Ureter (tissue), 1 donor: ENCODE data around the gene NTM. TPM values are rescaled to one million over a fixed set of nuclear protein-coding genes. Genes with fewer than 3 reads are reported as not detected.
"Not testable (repeated sequence)": the region's sequence is repeated elsewhere in the genome, so short reads cannot be mapped to it uniquely, and the experiment has no call there.

ENCODE experiments used
- DNase-seq: peaks from one replicate; pipeline ENCODE4 v3.0.0-alpha.2; 2020; ENCODE audit warnings: low spot score
- total RNA-seq: library from RNA; stranded (reverse); gene quantifications from one replicate; pipeline ENCODE4 v1.2.4, GENCODE V29; 2023
- donor health status: DM: yes; HTN: yes; CAD: no.

The NTM gene
- total RNA-seq, 1 donor from 2014 or later = 9.9 TPM

DNA sequence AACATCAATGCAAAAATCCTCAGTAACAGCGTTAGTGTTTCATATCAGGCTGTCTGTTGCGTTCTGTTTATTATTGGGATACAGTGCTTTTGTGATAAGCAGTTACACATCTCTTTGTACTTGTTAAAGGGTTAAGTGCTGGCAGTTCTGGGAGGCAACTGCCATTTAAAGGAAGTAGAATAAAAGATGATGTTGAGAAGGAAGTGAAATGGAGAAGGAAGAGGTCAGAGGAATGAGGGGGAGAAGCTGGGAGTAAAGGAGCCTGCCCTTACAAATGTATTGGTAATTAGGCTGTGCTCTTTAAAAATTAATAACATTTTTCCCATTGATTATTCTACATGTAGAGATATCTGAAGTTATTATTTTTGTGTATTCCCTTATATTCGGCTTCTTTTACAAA lies 674.7 kb downstream of the NTM start:
- DNase-seq = no peak

DNA sequence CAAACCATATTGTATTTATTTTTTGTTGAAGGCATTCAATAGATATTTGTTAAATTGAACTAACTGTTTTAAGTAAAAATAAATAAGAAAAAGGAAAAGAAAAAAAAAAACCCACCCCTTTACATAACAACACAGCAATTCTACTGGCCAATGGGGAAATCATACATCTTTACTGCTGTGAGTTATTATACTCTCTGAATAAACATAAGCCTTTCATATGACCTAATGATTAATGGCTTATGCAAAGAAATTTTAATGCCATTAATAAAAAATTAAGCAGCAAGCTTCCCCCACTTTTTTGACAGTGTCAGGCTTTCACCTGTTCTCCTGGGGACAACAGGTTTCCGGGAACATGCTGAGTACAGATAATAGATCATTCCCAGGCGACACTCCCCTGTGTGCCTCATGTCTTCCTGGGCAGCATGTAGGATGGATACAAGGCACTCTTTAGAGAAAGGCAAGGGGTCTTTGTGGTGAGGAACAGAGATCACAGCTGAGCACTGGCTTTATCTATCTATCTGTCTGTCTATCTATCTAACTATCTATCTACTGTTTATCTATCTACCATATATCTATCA lies 676.0 kb downstream of the NTM start:
- no peak for DNase-seq

GRCh38 chr11:132047167-132047566 lies 676.8 kb downstream of the NTM start:
- no peak for DNase-seq

- no peak for DNase-seq
These were observed 677.6 kb downstream of the NTM start for GRCh38 chr11:132048040-132048439.

GRCh38 chr11:132049205-132049604 lies 678.8 kb downstream of the NTM start:
- DNase-seq = no peak

DNA sequence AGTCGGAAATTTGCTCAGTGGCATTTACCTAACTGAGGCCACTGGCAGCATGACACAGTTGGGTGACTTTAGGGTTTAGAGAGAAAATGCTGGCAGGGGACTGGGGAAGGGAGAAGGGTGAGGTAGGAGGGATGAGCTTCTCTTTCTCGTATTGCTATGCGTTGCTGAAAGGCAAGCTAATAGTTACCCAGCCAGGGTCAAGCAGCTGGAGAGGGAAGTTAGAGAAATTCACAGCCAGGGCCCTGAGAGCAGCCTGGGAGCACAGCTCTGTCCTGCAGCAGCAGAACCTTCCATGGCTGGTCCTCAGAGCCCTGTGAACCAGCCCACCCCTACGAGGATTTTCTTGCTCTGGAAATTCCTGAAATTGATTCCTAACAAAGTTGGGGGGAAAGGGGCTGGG lies 679.6 kb downstream of the NTM start:
- DNase-seq = no peak

DNA sequence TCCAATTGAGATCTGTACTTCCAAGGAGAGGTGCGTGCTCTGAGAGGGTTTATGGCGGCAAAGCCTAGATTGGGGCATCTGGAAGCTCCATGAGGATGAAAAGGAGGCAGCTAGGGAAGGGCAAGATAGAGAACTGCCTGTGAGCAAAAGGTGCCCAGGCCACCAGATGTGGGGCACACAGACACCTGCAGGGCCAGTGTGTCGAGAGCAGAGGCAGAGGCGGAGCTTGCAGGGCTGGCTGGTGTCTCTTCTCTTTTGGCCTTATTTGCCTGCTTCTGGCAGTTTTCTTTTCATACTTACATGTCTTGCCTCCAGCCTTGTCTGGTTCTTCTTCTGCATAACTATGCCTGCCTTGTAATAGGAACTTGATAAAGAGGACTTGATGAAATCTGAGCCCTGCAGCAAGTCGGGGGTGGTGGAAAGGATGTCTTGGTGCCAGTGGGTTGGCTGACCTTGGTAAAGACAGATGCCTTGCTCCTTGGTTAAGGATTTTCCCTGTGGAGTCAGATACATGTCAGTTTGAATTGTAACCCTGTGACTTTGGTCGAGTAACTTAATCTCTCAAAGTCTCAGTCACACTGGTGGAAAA lies 680.3 kb downstream of the NTM start:
- no peak for DNase-seq

DNA sequence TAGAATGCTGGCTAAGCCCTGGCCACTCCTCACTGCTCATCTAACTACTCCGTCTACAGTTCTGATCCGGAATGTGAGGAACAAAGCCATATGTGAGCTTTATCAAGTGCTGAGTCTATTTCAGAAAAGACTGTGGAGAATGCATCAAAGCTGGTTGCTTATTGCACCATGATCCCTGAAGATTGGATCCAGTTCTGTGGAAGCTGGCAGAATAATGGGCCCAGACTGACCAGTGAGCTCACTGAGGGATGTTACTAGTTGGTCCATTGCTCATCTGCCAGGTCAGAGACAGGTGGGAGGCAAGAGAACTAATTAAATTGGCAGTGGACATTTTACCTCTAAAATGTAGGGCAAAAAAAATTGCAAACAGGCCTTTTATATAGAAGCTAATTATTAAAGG lies 681.3 kb downstream of the NTM start:
- no peak for DNase-seq

GRCh38 chr11:132052342-132052741 lies 681.9 kb downstream of the NTM start:
- DNase-seq = no peak

DNA sequence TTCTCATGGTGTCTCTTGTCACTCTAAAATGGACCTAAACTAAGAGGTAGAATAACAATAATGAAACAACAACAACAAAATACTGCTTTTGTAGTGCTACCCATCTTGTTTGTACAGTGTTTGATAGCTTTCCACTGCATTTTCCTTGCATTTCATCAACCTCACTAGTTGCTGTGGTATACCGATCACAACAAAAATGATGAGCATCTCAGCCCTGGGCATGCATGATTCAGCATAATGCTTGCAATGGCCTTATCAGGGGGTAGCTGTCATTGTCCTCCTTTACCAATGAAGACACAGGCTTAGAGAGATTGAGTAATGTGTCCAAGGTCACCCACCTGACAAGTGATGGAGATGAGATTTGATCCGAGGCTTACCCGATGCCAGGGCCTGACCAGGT lies 682.5 kb downstream of the NTM start:
- DNase-seq = no peak

GRCh38 chr11:132054822-132055221 lies 684.4 kb downstream of the NTM start:
- no peak for DNase-seq

GRCh38 chr11:132055296-132055695 lies 684.9 kb downstream of the NTM start:
- no peak for DNase-seq

DNA sequence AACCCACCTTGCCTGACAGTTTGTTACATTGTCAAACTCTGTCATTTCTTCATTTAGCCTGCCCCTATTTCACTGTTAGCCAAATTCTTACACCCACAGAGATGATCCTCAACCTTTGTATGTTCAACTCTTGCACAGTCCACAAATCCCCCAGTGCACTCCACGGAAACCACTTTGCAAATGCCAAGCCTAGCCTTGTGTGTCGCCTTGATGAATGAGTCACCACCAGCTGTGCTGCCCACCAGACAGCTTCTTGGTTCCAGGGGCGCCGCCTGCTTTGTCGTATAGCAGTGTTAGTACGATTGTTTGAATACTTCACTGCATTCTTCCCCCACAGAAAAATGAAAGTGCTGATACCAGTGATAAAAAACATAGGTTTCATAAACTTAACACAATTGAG lies 686.3 kb downstream of the NTM start:
- DNase-seq = no peak

GRCh38 chr11:132057266-132057665 lies 686.9 kb downstream of the NTM start:
- DNase-seq = no peak

DNA sequence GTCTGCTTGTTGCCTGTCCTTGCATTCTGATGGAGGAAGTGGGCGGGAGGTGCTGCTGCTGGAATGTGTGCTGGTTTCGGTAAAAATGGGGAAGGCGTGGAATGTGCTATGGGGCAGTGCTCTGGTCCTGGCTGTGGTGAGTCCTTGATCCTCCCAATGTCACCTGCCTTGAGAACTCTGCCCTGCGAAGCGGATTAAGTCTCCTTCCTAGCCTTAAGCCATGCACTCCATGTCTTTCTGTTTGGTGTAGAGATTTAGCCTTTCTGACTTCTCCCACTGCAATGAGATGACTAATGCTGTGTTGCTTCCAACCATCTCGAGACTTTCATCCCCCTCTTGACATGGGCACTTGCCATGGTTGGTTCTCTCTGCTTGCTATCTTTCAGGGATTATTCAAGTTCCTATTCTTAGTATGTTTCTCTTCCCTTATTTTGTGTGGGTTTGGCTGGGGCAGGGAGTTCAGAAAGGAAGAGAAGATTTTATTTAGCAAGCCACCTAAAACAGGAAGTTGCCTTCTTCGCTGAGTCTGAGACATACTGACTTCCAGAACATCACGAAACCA lies 687.9 kb downstream of the NTM start:
- DNase-seq = no peak

DNA sequence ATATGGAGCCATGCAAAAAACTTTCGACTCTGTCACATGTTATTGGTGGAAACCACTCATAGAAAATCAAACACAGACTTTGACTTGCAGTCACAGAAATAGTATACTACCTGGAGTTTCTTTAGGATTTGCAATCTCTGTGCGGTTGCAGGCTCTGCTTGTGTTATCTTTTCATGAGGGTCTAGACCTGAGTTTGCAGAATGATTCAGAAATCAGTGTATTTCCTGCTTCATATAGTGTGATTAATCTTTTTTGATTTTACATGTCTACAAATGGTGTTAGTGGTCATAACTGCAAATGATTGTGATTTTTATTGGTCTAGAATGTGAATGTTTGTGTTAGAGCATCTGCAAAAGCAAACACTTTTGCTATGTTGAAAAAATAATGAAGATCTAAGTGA lies 690.2 kb downstream of the NTM start:
- DNase-seq = no peak

DNA sequence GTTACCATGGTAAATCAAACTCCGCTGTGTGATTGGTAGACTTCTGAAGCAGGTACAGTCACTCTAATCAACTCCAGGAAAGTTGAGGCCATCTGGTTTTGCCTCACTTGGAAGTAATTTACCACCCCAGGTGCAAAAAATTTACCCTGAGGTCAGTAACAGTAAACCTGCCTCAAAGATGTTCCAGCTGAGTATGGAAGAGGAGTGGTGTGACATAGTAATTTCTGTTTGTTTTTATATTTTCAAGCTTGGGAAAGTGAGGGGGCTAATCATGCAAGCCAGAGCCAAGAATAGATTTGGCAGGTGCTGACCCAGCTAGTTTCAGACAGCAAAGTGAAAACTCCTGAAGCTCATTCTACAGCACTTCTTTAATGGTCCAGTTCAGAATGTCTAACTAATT lies 691.6 kb downstream of the NTM start:
- no peak for DNase-seq

DNA sequence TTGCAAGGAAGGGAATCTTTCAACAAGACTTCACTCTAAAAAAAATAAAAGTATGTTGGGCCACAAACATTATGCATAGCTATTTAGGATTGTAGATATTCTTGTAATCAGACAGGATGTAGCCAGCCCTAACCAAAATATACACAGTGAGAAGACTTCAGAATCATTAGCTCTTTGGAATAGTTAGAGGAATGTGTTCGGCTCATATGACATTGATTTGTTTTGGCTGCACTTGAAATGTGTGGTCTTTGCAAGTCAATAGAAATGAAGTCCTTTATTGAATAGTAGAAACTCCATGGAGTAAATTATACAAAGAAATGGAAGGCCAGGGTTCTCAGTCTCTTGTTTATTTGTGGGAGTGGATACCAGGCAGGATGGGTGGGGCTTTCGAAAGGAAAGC lies 692.1 kb downstream of the NTM start:
- no peak for DNase-seq

DNA sequence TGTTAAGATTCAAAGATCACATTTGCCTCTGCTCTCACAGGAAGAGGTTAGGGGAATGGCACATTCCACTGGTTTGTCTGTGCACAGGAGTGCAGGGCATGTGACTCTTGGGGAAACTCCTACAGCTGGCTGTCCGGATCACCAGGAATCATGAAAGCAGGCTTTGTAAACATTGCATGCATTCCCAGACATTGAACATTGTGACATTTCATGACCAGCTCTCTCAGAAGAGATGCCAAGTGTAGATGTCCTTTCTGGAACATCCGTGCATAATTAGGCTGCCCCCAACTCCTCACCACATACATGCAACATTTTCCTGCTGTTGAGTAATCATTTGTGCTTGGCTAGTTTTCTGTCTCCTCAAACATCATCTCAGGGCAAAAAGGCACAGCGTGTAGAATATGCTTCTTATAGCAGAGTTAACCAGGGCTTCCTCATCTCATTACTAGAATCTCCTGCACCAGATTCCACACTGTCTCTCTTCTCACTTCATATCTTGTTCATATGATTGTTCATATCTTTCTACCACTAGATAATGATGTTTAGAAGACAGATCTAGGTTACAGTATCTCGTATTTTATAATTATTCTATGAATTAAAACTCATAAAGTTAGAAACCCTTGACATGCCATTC lies 694.7 kb downstream of the NTM start:
- no peak for DNase-seq

- DNase-seq = no peak
These were observed 698.1 kb downstream of the NTM start for GRCh38 chr11:132068556-132068955.

DNA sequence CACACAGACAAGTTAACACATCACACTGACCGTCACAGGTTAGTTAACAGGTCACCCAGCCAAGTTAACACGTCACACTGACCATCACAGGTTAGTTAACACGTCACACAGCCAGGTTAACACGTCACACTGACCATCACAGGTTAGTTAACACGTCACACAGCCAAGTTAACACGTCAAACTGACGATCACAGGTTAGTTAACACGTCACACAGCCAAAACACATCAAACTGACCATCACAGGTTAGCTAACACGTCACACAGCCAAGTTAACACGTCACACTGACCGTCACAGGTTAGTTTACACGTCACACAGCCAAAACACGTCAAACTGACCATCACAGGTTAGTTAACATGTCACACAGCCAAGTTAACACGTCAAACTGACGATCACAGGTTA lies 699.2 kb downstream of the NTM start:
- DNase-seq = not testable (repeated sequence)

DNA sequence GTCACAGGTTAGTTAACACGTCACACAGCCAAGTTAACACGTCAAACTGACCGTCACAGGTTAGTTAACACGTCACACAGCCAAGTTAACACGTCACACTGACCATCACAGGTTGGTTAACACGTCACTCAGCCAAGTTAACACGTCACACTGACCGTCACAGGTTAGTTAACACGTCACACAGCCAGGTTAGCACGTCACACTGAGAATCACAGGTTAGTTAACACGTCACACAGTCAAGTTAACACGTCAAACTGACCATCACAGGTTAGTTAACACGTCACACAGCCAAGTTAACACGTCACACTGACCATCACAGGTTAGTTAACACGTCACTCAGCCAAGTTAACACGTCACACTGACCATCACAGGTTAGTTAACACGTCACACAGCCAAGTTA lies 700.5 kb downstream of the NTM start:
- not testable (repeated sequence) for DNase-seq
